Spleen (tissue), 7 donors: Measurements from ENCODE around the gene THSD4.

Experiments used
- POLR2A ChIP-seq, 3 donors: fragments of 450-650 bp; IDR thresholded peaks; one replicate each; pipeline ENCODE4 v1.5.1; 2017; ENCODE audit warnings: antibody characterized with exemption in 3 of 3, mild to moderate bottlenecking in 1 of 3
- POLR2AphosphoS5 ChIP-seq, 3 donors: sonication (generic); formaldehyde crosslinking; IDR thresholded peaks; one replicate each; pipeline ENCODE4 v1.5.1; 2017; ENCODE audit warnings: antibody characterized with exemption in 3 of 3
- TF ChIP-seq, protein P1 (sequence below), 11 experiments: fragments of 200-600 bp in 7 of 11; fragments of 450-650 bp in 4 of 11; sonication (generic) in 4 of 11; IDR thresholded peaks in 8 of 11; conservative IDR thresholded peaks in 3 of 11; 1 replicate in 7 of 11; 2 replicates in 4 of 11; pipeline versions ENCODE4 v1.4.0 to v1.8.0; 2016 to 2021; ENCODE audit warnings: antibody characterized with exemption in 11 of 11, inconsistent platforms in 4 of 11, mild to moderate bottlenecking in 1 of 11
- donor health status: DM: no; HTN: no; CAD: no; lungs with moderate emphysema.
- donor health status: DM: no; HTN: no; CAD: no.
- donor health status: DM: no; HTN: no; CAD: no.

DNA sequence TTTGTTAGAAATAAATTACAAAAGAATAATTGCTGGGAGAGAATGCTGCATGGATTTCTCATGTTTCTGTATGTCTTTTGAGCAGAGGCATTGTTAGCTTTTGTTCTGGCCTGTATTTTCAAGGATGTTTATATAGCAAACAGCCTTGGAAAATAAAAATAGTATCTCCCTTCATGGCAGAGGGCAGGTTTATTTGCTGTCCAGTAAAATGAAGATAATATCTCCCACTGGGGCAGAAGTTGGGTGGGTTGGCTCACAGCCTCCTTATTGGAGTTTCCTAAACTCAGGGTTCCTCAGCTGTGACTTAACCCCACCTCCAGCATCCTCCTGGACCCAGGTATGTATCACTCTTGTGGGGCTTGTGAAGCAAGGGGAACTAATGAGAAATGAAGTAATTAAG is 43.7 kb upstream of the THSD4 start:
- TF ChIP-seq, protein P1, sequence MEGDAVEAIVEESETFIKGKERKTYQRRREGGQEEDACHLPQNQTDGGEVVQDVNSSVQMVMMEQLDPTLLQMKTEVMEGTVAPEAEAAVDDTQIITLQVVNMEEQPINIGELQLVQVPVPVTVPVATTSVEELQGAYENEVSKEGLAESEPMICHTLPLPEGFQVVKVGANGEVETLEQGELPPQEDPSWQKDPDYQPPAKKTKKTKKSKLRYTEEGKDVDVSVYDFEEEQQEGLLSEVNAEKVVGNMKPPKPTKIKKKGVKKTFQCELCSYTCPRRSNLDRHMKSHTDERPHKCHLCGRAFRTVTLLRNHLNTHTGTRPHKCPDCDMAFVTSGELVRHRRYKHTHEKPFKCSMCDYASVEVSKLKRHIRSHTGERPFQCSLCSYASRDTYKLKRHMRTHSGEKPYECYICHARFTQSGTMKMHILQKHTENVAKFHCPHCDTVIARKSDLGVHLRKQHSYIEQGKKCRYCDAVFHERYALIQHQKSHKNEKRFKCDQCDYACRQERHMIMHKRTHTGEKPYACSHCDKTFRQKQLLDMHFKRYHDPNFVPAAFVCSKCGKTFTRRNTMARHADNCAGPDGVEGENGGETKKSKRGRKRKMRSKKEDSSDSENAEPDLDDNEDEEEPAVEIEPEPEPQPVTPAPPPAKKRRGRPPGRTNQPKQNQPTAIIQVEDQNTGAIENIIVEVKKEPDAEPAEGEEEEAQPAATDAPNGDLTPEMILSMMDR (IDR thresholded peaks at IDR 0.05 in 8 of 11, conservative IDR thresholded peaks at IDR 0.05 in 3 of 11), result no peak
- TF ChIP-seq POLR2A (IDR thresholded peaks at IDR 0.05) (no peak), POLR2AphosphoS5 (IDR thresholded peaks at IDR 0.05) (no peak)
